Osteocyte (in vitro differentiated cells): ENCODE measurements around the gene TLR3. TPM values are rescaled to one million over a fixed set of nuclear protein-coding genes. Genes with fewer than 3 reads are reported as not detected.
A peak's percentile ranks its signal among the peaks of the same experiment; 100 is the strongest.

ENCODE experiments used
- DNase-seq: peaks from one replicate; pipeline ENCODE4 v3.0.0; 2021; ENCODE audit warnings: mixed read lengths; ENCODE audit not compliant: unreplicated experiment; ENCODE audit errors: extremely low spot score
- H3K27ac Mint-ChIP-seq: one replicate; pipeline ENCODE4 v1.8.0; 2021; ENCODE audit warnings: mild to moderate bottlenecking, mixed read lengths; ENCODE audit not compliant: unreplicated experiment
- H3K27me3 Mint-ChIP-seq: one replicate; pipeline ENCODE4 v1.8.0; 2021; ENCODE audit warnings: mixed read lengths; ENCODE audit not compliant: unreplicated experiment
- H3K36me3 Mint-ChIP-seq: one replicate; pipeline ENCODE4 v1.8.0; 2021; ENCODE audit warnings: mixed read lengths; ENCODE audit not compliant: unreplicated experiment
- H3K4me1 Mint-ChIP-seq: one replicate; pipeline ENCODE4 v1.8.0; 2021; ENCODE audit warnings: mixed read lengths; ENCODE audit not compliant: unreplicated experiment
- H3K4me3 Mint-ChIP-seq: one replicate; pipeline ENCODE4 v1.8.0; 2021; ENCODE audit warnings: mild to moderate bottlenecking, moderate library complexity, mixed read lengths; ENCODE audit not compliant: unreplicated experiment
- H3K9me3 Mint-ChIP-seq: one replicate; pipeline ENCODE4 v1.8.0; 2021; ENCODE audit warnings: mixed read lengths; ENCODE audit not compliant: unreplicated experiment
- total RNA-seq: library from RNA; stranded (reverse); gene quantifications from 2 replicates; pipeline ENCODE4 v1.2.1, GENCODE V29; 2021
- TF ChIP-seq, protein P1 (sequence below): fragments of 200-600 bp; sonication (generic); IDR thresholded peaks from 2 replicates; pipeline ENCODE4 v1.5.0; 2021; ENCODE audit warnings: antibody characterized with exemption, mild to moderate bottlenecking, moderate library complexity

Gene TLR3
- total RNA-seq, 1 donor from 2014 or later = 7.5 TPM

DNA sequence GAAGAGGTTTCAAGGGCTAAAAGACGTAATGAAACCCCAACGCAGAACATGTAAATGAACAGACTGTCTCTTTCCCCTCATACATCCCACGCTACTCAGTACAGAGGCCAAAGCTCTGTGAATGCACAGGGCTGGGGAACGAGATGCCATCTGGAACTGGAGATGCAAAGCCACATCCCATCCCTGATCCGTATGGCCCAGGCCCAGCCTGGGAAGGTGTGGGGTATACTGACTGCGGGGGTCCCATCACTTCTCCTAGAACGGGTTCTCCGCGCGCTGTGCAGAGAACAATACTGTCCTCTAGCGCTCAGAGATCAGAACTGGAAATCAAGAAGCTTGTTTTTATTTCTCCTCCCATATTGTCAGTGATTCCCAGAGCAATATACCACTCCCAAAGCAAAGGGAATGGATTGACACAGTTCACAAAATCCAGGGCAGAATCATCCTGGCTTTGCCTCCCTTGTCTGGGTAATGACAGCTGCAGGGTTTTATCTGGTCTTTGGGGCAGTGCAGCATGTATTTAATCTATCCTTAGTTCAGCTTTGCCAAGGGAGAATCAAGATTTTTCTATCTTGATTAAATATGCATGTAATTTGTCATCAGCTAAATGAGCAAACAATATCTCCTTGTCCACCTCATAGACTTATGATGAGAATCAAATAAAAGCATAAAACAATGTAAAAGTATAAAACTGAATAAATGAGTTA lies 47.3 kb upstream of the TLR3 start:
- Mint-ChIP-seq H3K27me3 (no peaks in the 10 kb centered on the region), H3K27ac (no peak overlapping the region)

DNA sequence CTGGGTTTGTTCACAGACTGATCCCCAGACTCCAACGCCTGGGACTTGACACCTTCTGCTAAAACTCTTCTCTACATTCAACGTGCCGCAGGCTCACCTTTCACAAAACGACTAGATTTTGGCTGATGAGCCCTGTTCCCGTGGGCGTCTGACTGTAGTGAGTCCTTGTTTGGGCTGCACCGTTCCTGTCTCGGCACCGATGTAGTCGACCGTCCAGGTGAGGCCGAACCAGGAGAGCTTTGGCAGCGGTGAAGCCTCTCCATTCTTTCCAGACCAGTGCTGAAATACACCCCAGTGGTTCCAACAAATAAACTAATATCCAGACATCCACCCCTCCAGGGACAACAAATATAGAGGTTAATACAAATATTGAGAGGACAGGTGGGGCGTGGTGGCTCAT lies 45.0 kb upstream of the TLR3 start:
- Mint-ChIP-seq H3K27ac (no peak overlapping the region), H3K27me3 (no peaks in the 10 kb centered on the region), H3K4me1 (peaks cover 27% of the 10 kb centered on the region), H3K36me3 (peaks cover 2% of the 10 kb centered on the region), H3K9me3 (peaks cover 10% of the 10 kb centered on the region), H3K4me3 (no peak overlapping the region)
- TF ChIP-seq, protein P1, sequence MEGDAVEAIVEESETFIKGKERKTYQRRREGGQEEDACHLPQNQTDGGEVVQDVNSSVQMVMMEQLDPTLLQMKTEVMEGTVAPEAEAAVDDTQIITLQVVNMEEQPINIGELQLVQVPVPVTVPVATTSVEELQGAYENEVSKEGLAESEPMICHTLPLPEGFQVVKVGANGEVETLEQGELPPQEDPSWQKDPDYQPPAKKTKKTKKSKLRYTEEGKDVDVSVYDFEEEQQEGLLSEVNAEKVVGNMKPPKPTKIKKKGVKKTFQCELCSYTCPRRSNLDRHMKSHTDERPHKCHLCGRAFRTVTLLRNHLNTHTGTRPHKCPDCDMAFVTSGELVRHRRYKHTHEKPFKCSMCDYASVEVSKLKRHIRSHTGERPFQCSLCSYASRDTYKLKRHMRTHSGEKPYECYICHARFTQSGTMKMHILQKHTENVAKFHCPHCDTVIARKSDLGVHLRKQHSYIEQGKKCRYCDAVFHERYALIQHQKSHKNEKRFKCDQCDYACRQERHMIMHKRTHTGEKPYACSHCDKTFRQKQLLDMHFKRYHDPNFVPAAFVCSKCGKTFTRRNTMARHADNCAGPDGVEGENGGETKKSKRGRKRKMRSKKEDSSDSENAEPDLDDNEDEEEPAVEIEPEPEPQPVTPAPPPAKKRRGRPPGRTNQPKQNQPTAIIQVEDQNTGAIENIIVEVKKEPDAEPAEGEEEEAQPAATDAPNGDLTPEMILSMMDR = no peak
- no peak for DNase-seq

More for the DNA sequence above, 47.3 kb upstream of the TLR3 start:
- DNase-seq = peak; percentile 82
- H3K4me3 Mint-ChIP-seq = no peak overlapping the region
- H3K4me1 Mint-ChIP-seq = peaks cover 18% of the 10 kb centered on the region
- H3K36me3 Mint-ChIP-seq = peaks cover 5% of the 10 kb centered on the region
- TF ChIP-seq, protein P1 = peak; percentile 94
- peaks cover 8% of the 10 kb centered on the region for H3K9me3 Mint-ChIP-seq

DNA sequence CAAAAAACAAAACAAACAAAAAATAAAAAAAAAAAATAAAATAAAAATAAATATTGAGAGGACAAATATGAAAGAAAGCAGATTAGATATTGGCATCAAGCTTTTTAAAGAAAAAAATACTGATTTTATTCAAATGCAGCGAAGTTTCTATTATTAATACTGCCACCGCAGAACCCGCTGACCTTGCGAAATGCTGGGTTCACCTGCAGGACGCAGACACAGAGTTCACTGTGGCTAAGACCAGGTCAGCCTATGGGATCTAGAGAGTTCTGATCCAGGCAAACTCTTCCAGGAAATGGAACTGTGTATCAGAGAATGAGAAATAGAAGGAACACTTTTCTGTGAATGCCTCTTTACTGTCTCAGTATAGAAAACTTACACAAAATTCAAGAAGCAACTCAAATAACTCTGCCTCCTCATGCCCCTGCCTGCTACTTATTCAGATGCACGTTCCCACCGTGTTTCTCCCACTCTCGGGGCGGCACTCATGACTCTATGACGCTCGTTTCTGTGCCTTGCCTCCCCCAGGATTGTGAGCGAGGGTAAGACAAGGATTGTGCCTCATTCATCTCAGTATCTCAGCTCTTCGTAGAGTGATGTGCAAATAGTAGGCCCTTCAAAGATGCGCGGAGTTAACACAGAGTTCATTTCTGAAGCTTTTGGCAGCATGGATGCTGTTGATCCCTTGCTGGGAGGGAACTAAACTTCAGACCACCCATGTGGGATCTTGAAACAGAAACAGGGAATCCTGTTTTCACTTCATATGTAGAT lies 44.1 kb upstream of the TLR3 start:
- Mint-ChIP-seq H3K36me3 (no peaks in the 10 kb centered on the region), H3K27ac (no peak overlapping the region), H3K4me3 (no peak overlapping the region), H3K27me3 (no peaks in the 10 kb centered on the region), H3K4me1 (peaks cover 36% of the 10 kb centered on the region), H3K9me3 (peaks cover 8% of the 10 kb centered on the region)
- TF ChIP-seq, protein P1 = no peak
- DNase-seq = no peak

DNA sequence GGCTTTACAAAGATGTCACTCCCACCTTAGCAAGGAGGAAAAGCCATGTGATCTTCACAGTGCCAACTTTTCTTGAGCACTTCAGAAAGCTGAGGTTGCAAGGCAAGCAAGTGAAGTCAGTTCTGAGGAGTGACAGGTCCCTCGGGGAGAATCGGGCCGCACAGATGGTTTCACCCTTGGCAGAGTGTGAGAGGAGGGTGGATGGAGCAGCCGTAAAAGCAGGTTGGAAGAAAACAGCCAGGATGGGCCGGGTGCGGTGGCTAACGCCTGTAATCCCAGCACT lies 43.6 kb upstream of the TLR3 start:
- Mint-ChIP-seq H3K4me3 (no peak overlapping the region), H3K9me3 (peaks cover 8% of the 10 kb centered on the region), H3K36me3 (no peaks in the 10 kb centered on the region), H3K27me3 (no peaks in the 10 kb centered on the region), H3K4me1 (peaks cover 41% of the 10 kb centered on the region), H3K27ac (no peak overlapping the region)
- no peak for DNase-seq
- TF ChIP-seq, protein P1 = no peak

DNA sequence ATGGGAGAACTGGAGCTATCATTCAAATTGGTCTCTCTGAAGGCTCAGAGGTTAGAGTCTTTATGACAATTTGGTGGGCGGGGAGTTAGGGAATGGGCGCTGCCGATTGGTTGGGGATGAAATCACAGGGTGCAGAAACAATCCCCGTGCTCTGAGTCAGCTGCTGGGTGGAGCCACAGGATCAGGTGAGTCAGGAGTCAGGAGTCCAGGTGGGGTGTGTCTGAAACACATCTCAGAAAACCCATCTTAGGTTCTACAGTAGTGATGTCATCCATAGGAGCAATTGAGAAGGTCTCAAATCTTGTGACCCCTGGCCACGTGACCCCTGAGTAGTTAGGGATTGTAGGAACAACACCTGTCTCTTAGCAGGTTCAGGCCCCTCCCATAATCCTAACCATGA lies 41.6 kb upstream of the TLR3 start:
- TF ChIP-seq, protein P1 = no peak
- no peak overlapping the region for H3K27ac Mint-ChIP-seq

More for the DNA sequence above, 41.6 kb upstream of the TLR3 start:
- no peaks in the 10 kb centered on the region for H3K36me3 Mint-ChIP-seq
- no peak for DNase-seq
- no peak overlapping the region for H3K4me3 Mint-ChIP-seq
- peaks cover 8% of the 10 kb centered on the region for H3K9me3 Mint-ChIP-seq
- H3K27me3 Mint-ChIP-seq = no peaks in the 10 kb centered on the region
- H3K4me1 Mint-ChIP-seq = peaks cover 47% of the 10 kb centered on the region
